ENCODE results near the gene CCDC47.

The CCDC47 gene

GRCh38 chr17:63785556-63785955 is 12.2 kb upstream of the CCDC47 start:
- no peak for DNase-seq (ENCODE audit: insufficient read length, low spot score)
- no peak for FAIRE-seq

- FAIRE-seq: no peak
- no peak for DNase-seq (ENCODE audit: insufficient read length, low spot score)
Measured at GRCh38 chr17:63783522-63783921, 10.1 kb upstream of the CCDC47 start.

GRCh38 chr17:63780928-63781327 is 7.5 kb upstream of the CCDC47 start:
- DNase-seq (ENCODE audit: insufficient read length, low spot score): no peak
- no peak for FAIRE-seq

GRCh38 chr17:63780507-63780906 is 7.1 kb upstream of the CCDC47 start:
- FAIRE-seq: no peak
- DNase-seq (ENCODE audit: insufficient read length, low spot score): no peak

- FAIRE-seq (no peak), DNase-seq (ENCODE audit: insufficient read length, low spot score) (no peak)
Measured at GRCh38 chr17:63775420-63775819, 2.0 kb upstream of the CCDC47 start.

- FAIRE-seq (no peak), DNase-seq (ENCODE audit: insufficient read length, low spot score) (no peak)
Measured at GRCh38 chr17:63774969-63775265, 1.5 kb upstream of the CCDC47 start.

- DNase-seq (ENCODE audit: insufficient read length, low spot score): peak; percentile 26
Measured at GRCh38 chr17:63774141-63774968, 958 bp upstream of the CCDC47 start, which contains the start of gene DDX42. Gene DDX42, plus strand, starts transcription at chr17:63774170. Its CDS starts 12,880 bp downstream, at chr17:63787050.

GRCh38 chr17:63772801-63773271 is 561 bp downstream of the CCDC47 start:
- no peak for FAIRE-seq
- DNase-seq (ENCODE audit: insufficient read length, low spot score): no peak

More at GRCh38 chr17:63774141-63774968, 958 bp upstream of the CCDC47 start, which contains the start of gene DDX42:
- FAIRE-seq: no peak

GRCh38 chr17:63768433-63768832 is 5.0 kb downstream of the CCDC47 start:
- FAIRE-seq (no peak), DNase-seq (ENCODE audit: insufficient read length, low spot score) (no peak)

- DNase-seq (ENCODE audit: insufficient read length, low spot score) (no peak), FAIRE-seq (no peak)
Measured at GRCh38 chr17:63766754-63767153, 6.6 kb downstream of the CCDC47 start.

GRCh38 chr17:63764716-63765115 is 8.7 kb downstream of the CCDC47 start:
- no peak for DNase-seq (ENCODE audit: insufficient read length, low spot score)
- FAIRE-seq: no peak

- DNase-seq (ENCODE audit: insufficient read length, low spot score) (no peak), FAIRE-seq (peak; percentile 60)
Measured at GRCh38 chr17:63762161-63763078, 11.0 kb downstream of the CCDC47 start.

- FAIRE-seq (no peak), DNase-seq (ENCODE audit: insufficient read length, low spot score) (no peak)
Measured at GRCh38 chr17:63760771-63761539, 12.4 kb downstream of the CCDC47 start.

GRCh38 chr17:63758428-63758827 is 15.0 kb downstream of the CCDC47 start:
- FAIRE-seq: no peak

GRCh38 chr17:63754046-63754445 is 19.4 kb downstream of the CCDC47 start:
- DNase-seq (ENCODE audit: insufficient read length, low spot score) (no peak), FAIRE-seq (no peak)

More at GRCh38 chr17:63758428-63758827, 15.0 kb downstream of the CCDC47 start:
- no peak for DNase-seq (ENCODE audit: insufficient read length, low spot score)

GRCh38 chr17:63753215-63753614 is 20.2 kb downstream of the CCDC47 start:
- DNase-seq (ENCODE audit: insufficient read length, low spot score) (no peak), FAIRE-seq (no peak)

GRCh38 chr17:63752707-63753106 is 20.7 kb downstream of the CCDC47 start:
- FAIRE-seq: no peak
- no peak for DNase-seq (ENCODE audit: insufficient read length, low spot score)

- FAIRE-seq (peak; percentile 82), DNase-seq (ENCODE audit: insufficient read length, low spot score) (no peak)
Measured at GRCh38 chr17:63751806-63752205, 21.6 kb downstream of the CCDC47 start.

- FAIRE-seq (no peak), DNase-seq (ENCODE audit: insufficient read length, low spot score) (peak; percentile 72)
Measured at GRCh38 chr17:63741408-63742173, 31.8 kb downstream of the CCDC47 start, which contains the start of gene STRADA. Gene STRADA, minus strand, starts transcription at chr17:63741799. Its CDS starts 13,430 bp downstream, at chr17:63728369.

- DNase-seq (ENCODE audit: insufficient read length, low spot score) (peak; percentile 21), FAIRE-seq (no peak)
Measured at GRCh38 chr17:63741143-63741407, 32.3 kb downstream of the CCDC47 start.
